ENCODE data around the gene PTPRN2.

PTPRN2 gene

DNA sequence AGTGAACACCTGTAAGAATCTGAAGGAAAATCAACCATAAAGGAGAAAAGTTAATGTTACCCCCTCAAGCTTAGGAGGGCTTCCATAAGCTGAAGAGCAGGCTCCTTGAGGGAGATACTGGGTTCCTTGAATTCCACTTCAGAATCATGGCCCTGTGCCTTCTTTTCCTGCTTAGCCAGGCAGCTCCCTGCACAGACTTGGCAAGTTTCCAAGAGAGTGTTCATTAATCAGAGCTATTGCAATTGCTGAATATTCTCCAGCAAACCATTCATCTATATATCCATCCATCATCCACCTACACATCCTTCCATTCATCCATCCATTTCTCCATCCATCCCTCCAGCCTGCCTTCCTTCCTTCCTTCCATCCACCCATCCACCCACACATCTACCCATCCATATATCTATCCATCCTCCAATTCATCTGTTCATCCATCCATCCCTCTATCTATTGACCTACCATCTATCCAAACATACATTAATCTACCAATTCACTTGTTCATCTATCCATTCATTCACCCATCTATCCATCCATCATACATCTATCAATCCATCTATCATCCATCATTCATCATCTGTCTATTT lies 574.4 kb downstream of the PTPRN2 start:
- no peak overlapping the region for H3K4me2 ChIP-seq (ENCODE audit: low read length)
- peaks cover 3% of the 10 kb centered on the region for H3K9me3 ChIP-seq (replicated peaks; ENCODE audit: low read length)
- H3K27me3 ChIP-seq (ENCODE audit: control insufficient read depth, insufficient read depth, low read length), result no peaks in the 10 kb centered on the region
- H3K9ac ChIP-seq (ENCODE audit: low read depth, low read length), result no peak overlapping the region
- no peaks in the 10 kb centered on the region for H3K4me1 ChIP-seq (ENCODE audit: control insufficient read depth, insufficient read depth, low read length)
- H3K36me3 ChIP-seq (ENCODE audit: insufficient read depth, low read length), result no peaks in the 10 kb centered on the region
- H3K4me3 ChIP-seq (ENCODE audit: low read length), result no peak overlapping the region

- Histone ChIP-seq H3K4me3 (ENCODE audit: low read length) (no peak overlapping the region), H3K9me3 (replicated peaks; ENCODE audit: low read length) (peaks cover 3% of the 10 kb centered on the region), H3K4me1 (ENCODE audit: control insufficient read depth, insufficient read depth, low read length) (no peaks in the 10 kb centered on the region)
These were observed 575.7 kb downstream of the PTPRN2 start for GRCh38 chr7:158011941-158012340.

DNA sequence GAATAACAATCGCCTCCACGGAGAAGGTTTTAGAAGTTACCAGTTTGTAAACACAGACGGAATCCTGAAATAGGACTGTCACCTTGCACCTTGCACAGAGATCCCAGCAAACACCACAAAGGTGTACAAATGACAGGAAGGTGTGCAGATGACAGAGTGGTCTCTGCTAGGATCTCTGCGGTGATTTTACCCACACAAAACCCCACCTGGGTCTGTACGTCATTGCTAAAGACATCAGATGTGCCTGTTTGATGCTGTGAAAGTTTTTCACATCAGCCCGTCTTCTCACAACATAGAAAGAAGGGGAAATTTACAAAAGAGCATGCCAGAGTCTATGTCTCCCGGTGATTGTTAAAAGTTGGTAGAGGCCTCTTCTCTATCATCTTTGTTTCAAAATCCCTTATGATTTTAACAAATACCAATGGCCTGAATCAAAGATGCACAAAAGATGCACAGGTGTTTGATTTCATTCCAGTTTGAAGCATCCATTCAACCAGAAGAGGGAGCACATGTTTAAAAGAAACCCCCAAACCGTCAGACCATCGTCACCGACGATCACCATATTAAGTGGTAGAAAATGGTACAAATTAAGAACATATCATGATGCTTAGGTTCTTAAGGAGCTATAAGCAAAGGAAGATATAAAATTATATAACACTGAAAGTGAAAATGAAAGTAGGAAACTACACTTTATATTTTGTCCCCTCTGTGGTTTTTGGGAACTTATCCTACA lies 576.5 kb downstream of the PTPRN2 start:
- Histone ChIP-seq H3K36me3 (ENCODE audit: insufficient read depth, low read length) (no peaks in the 10 kb centered on the region), H3K4me1 (ENCODE audit: control insufficient read depth, insufficient read depth, low read length) (no peaks in the 10 kb centered on the region), H3K9ac (ENCODE audit: low read depth, low read length) (no peak overlapping the region), H3K4me3 (ENCODE audit: low read length) (no peak overlapping the region), H3K9me3 (replicated peaks; ENCODE audit: low read length) (peaks cover 3% of the 10 kb centered on the region), H3K27me3 (ENCODE audit: control insufficient read depth, insufficient read depth, low read length) (no peaks in the 10 kb centered on the region), H3K4me2 (ENCODE audit: low read length) (no peak overlapping the region)

More at GRCh38 chr7:158011941-158012340, 575.7 kb downstream of the PTPRN2 start:
- Histone ChIP-seq H3K36me3 (ENCODE audit: insufficient read depth, low read length) (no peaks in the 10 kb centered on the region), H3K27me3 (ENCODE audit: control insufficient read depth, insufficient read depth, low read length) (no peaks in the 10 kb centered on the region), H3K9ac (ENCODE audit: low read depth, low read length) (no peak overlapping the region), H3K4me2 (ENCODE audit: low read length) (no peak overlapping the region)

GRCh38 chr7:158009886-158010285 lies 577.7 kb downstream of the PTPRN2 start:
- Histone ChIP-seq H3K9me3 (replicated peaks; ENCODE audit: low read length) (peaks cover 3% of the 10 kb centered on the region), H3K27me3 (ENCODE audit: control insufficient read depth, insufficient read depth, low read length) (no peaks in the 10 kb centered on the region)

DNA sequence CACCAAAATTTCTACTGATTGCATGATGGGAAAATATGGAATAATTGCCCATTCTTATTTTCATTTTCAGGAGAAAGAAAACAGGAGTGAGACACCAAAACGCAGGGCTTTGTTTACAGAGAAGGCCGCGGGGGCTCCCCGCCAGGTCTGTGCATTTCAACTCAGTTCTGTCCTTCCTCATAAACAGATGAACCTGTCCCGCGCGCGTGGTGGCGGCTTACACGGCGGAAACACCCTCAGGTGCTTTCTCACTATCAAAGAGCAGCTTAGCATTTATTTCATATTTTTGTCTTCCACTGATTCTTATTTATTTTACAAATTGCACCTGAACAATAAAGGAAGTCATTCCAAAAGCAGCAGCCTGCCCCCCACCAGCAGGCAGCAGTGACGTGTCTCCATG lies 579.4 kb downstream of the PTPRN2 start:
- no peaks in the 10 kb centered on the region for H3K27me3 ChIP-seq (ENCODE audit: control insufficient read depth, insufficient read depth, low read length)
- no peak overlapping the region for H3K4me2 ChIP-seq (ENCODE audit: low read length)
- no peaks in the 10 kb centered on the region for H3K36me3 ChIP-seq (ENCODE audit: insufficient read depth, low read length)
- H3K9me3 ChIP-seq (replicated peaks; ENCODE audit: low read length), result peaks cover 3% of the 10 kb centered on the region
- no peak overlapping the region for H3K9ac ChIP-seq (ENCODE audit: low read depth, low read length)
- H3K4me3 ChIP-seq (ENCODE audit: low read length), result no peak overlapping the region
- no peaks in the 10 kb centered on the region for H3K4me1 ChIP-seq (ENCODE audit: control insufficient read depth, insufficient read depth, low read length)

More at GRCh38 chr7:158009886-158010285, 577.7 kb downstream of the PTPRN2 start:
- Histone ChIP-seq H3K36me3 (ENCODE audit: insufficient read depth, low read length) (no peaks in the 10 kb centered on the region), H3K4me1 (ENCODE audit: control insufficient read depth, insufficient read depth, low read length) (no peaks in the 10 kb centered on the region), H3K4me2 (ENCODE audit: low read length) (no peak overlapping the region), H3K4me3 (ENCODE audit: low read length) (no peak overlapping the region), H3K9ac (ENCODE audit: low read depth, low read length) (no peak overlapping the region)

DNA sequence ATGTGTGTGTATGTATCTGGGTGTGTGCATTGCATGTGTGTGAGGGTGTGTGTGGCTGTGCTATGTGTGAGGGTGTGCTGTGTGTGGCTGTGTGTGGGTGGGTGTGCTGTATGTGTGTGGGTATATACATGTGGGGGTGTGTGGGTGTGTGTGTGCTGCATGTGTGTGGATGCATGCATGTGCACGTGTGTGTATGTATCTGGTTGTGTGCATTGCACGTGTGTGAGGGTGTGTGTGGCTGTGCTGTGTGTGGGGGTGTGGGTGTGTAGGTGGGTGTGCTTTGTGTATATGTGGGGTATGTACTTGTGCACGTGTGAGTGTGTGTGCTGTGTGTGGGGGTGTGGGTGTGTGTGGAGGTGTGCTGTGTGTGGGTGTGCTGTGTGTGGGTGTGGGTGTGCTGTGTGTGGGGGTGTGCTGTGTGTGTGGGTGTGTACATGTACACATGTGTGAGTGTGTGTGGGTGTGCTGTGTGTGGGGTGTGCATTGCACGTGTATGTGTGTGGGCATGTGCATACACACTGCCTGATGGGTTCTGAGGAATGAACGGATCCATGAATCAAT lies 579.8 kb downstream of the PTPRN2 start:
- H3K27me3 ChIP-seq (ENCODE audit: control insufficient read depth, insufficient read depth, low read length), result no peaks in the 10 kb centered on the region
- H3K36me3 ChIP-seq (ENCODE audit: insufficient read depth, low read length), result no peaks in the 10 kb centered on the region
- H3K4me3 ChIP-seq (ENCODE audit: low read length), result no peak overlapping the region
- peaks cover 5% of the 10 kb centered on the region for H3K9me3 ChIP-seq (replicated peaks; ENCODE audit: low read length)
- H3K4me1 ChIP-seq (ENCODE audit: control insufficient read depth, insufficient read depth, low read length), result no peaks in the 10 kb centered on the region
- no peak overlapping the region for H3K9ac ChIP-seq (ENCODE audit: low read depth, low read length)
- no peak overlapping the region for H3K4me2 ChIP-seq (ENCODE audit: low read length)

GRCh38 chr7:158006841-158007696 lies 580.6 kb downstream of the PTPRN2 start:
- Histone ChIP-seq H3K4me3 (ENCODE audit: low read length) (no peak overlapping the region), H3K4me1 (ENCODE audit: control insufficient read depth, insufficient read depth, low read length) (no peaks in the 10 kb centered on the region), H3K9ac (ENCODE audit: low read depth, low read length) (no peak overlapping the region), H3K4me2 (ENCODE audit: low read length) (no peak overlapping the region), H3K27me3 (ENCODE audit: control insufficient read depth, insufficient read depth, low read length) (no peaks in the 10 kb centered on the region), H3K9me3 (replicated peaks; ENCODE audit: low read length) (peaks cover 8% of the 10 kb centered on the region), H3K36me3 (ENCODE audit: insufficient read depth, low read length) (no peaks in the 10 kb centered on the region)

- no peaks in the 10 kb centered on the region for H3K27me3 ChIP-seq (ENCODE audit: control insufficient read depth, insufficient read depth, low read length)
- H3K4me1 ChIP-seq (ENCODE audit: control insufficient read depth, insufficient read depth, low read length), result no peaks in the 10 kb centered on the region
- no peak overlapping the region for H3K4me2 ChIP-seq (ENCODE audit: low read length)
- no peak overlapping the region for H3K4me3 ChIP-seq (ENCODE audit: low read length)
- no peak overlapping the region for H3K9ac ChIP-seq (ENCODE audit: low read depth, low read length)
- peaks cover 8% of the 10 kb centered on the region for H3K9me3 ChIP-seq (replicated peaks; ENCODE audit: low read length)
- no peaks in the 10 kb centered on the region for H3K36me3 ChIP-seq (ENCODE audit: insufficient read depth, low read length)
These were observed 582.1 kb downstream of the PTPRN2 start for GRCh38 chr7:158005531-158005930.

- no peak overlapping the region for H3K4me2 ChIP-seq (ENCODE audit: low read length)
- H3K4me3 ChIP-seq (ENCODE audit: low read length), result no peak overlapping the region
- H3K9me3 ChIP-seq (replicated peaks; ENCODE audit: low read length), result peaks cover 4% of the 10 kb centered on the region
- H3K27me3 ChIP-seq (ENCODE audit: control insufficient read depth, insufficient read depth, low read length), result no peaks in the 10 kb centered on the region
- no peak overlapping the region for H3K9ac ChIP-seq (ENCODE audit: low read depth, low read length)
- no peaks in the 10 kb centered on the region for H3K4me1 ChIP-seq (ENCODE audit: control insufficient read depth, insufficient read depth, low read length)
- no peaks in the 10 kb centered on the region for H3K36me3 ChIP-seq (ENCODE audit: insufficient read depth, low read length)
These were observed 583.5 kb downstream of the PTPRN2 start for GRCh38 chr7:158004123-158004490.

- Histone ChIP-seq H3K9me3 (replicated peaks; ENCODE audit: low read length) (peaks cover 4% of the 10 kb centered on the region), H3K9ac (ENCODE audit: low read depth, low read length) (no peak overlapping the region), H3K27me3 (ENCODE audit: control insufficient read depth, insufficient read depth, low read length) (no peaks in the 10 kb centered on the region), H3K4me2 (ENCODE audit: low read length) (no peak overlapping the region), H3K4me3 (ENCODE audit: low read length) (no peak overlapping the region), H3K4me1 (ENCODE audit: control insufficient read depth, insufficient read depth, low read length) (no peaks in the 10 kb centered on the region), H3K36me3 (ENCODE audit: insufficient read depth, low read length) (no peaks in the 10 kb centered on the region)
These were observed 584.0 kb downstream of the PTPRN2 start for GRCh38 chr7:158003441-158004122.
